SK-N-SH (cell line): ENCODE measurements around the gene MUTYH. TPM values are rescaled to one million over a fixed set of nuclear protein-coding genes. Genes with fewer than 3 reads are reported as not detected.

Experiments used
- CTCF ChIA-PET: fragments of 300-600, 350-600 bp; formaldehyde crosslinking; extraction: SDS; loops from one replicate; lab custom pipeline; 2021; lab: Yijun Ruan, JAX
- POLR2A ChIA-PET: fragments of 350-600 bp; sonication (Branson Sonifier 250); formaldehyde crosslinking; extraction: SDS; loops from one replicate; lab custom pipeline; 2020; ENCODE audit warnings: antibody characterized with exemption, inconsistent platforms; lab: Yijun Ruan, JAX
- DNase-seq: peaks from one replicate; pipeline ENCODE4 v3.0.0; 2012
- H2AFZ ChIP-seq: fragments of 200-600 bp; sonication (generic); 2 replicates; pipeline ENCODE4 v1.8.1; 2016; ENCODE audit warnings: antibody characterized with exemption, mild to moderate bottlenecking, low read depth
- H3F3A ChIP-seq: fragments of 200-600 bp; sonication (generic); replicated peaks from 2 replicates; pipeline ENCODE3; 2016; ENCODE audit warnings: antibody characterized with exemption, mild to moderate bottlenecking; ENCODE audit not compliant: insufficient read depth
- H3K27ac ChIP-seq, 2 experiments: fragments of 200-500 bp in 1 of 2; fragments of 200-600 bp in 1 of 2; sonication (Bioruptor generic) in 1 of 2; sonication (generic), shearing (Covaris generic) in 1 of 2; 2 replicates each; pipeline versions ENCODE4 v1.5.1 to v1.6.1; 2014 to 2016; ENCODE audit warnings: low read depth in 2 of 2, inconsistent platforms in 1 of 2, low read length in 1 of 2, mild to moderate bottlenecking in 1 of 2, mixed read lengths in 1 of 2
- H3K27me3 ChIP-seq: fragments of 200-600 bp; sonication (generic), shearing (Covaris generic); 2 replicates; pipeline ENCODE4 v1.6.1; 2016; ENCODE audit warnings: mixed run types; ENCODE audit not compliant: insufficient read depth
- H3K36me3 ChIP-seq, 2 experiments: fragments of 200-500 bp in 1 of 2; fragments of 200-600 bp in 1 of 2; sonication (Bioruptor generic) in 1 of 2; sonication (generic) in 1 of 2; replicated peaks in 1 of 2; 2 replicates each; pipeline versions ENCODE3 to v1.5.1; 2014 to 2016; ENCODE audit warnings: low read length in 1 of 2, mild to moderate bottlenecking in 1 of 2; ENCODE audit not compliant: insufficient read depth in 2 of 2, control insufficient read depth in 1 of 2
- H3K4me1 ChIP-seq, 2 experiments: fragments of 200-500 bp in 1 of 2; fragments of 200-600 bp in 1 of 2; sonication (Bioruptor generic) in 1 of 2; sonication (generic), shearing (Covaris generic) in 1 of 2; 2 replicates each; pipeline versions ENCODE4 v1.5.1 to v1.6.1; 2014 to 2016; ENCODE audit warnings: low read depth in 1 of 2, low read length in 1 of 2, mixed run types in 1 of 2; ENCODE audit not compliant: insufficient read depth in 2 of 2, control insufficient read depth in 1 of 2
- H3K4me2 ChIP-seq: fragments of 200-600 bp; sonication (generic), shearing (Covaris generic); 2 replicates; pipeline ENCODE4 v1.6.1; 2017; ENCODE audit warnings: mixed run types
- H3K4me3 ChIP-seq, 2 experiments: fragments of 200-500 bp in 1 of 2; fragments of 200-600 bp in 1 of 2; sonication (Bioruptor generic) in 1 of 2; sonication (generic), shearing (Covaris generic) in 1 of 2; 2 replicates each; pipeline versions ENCODE4 v1.5.1 to v1.8.1; 2014 to 2016; ENCODE audit warnings: low read depth in 2 of 2, inconsistent platforms in 1 of 2, low read length in 1 of 2, mild to moderate bottlenecking in 1 of 2, mixed read lengths in 1 of 2, moderate library complexity in 1 of 2
- H3K79me2 ChIP-seq: fragments of 200-600 bp; sonication (generic); 2 replicates; pipeline ENCODE4 v1.8.1; 2017; ENCODE audit warnings: mild to moderate bottlenecking; ENCODE audit not compliant: insufficient read depth
- H3K9ac ChIP-seq: fragments of 200-600 bp; sonication (generic); 2 replicates; pipeline ENCODE4 v1.6.1; 2017; ENCODE audit warnings: mixed run types
- H3K9me2 ChIP-seq: fragments of 200-600 bp; sonication (generic); 2 replicates; pipeline ENCODE4 v1.6.1; 2017; ENCODE audit warnings: mixed run types
- H3K9me3 ChIP-seq: fragments of 200-600 bp; sonication (generic); 2 replicates; pipeline ENCODE4 v1.6.1; 2017; ENCODE audit warnings: mixed run types, mild to moderate bottlenecking, moderate library complexity
- H4K20me1 ChIP-seq: fragments of 200-600 bp; sonication (generic); 2 replicates; pipeline ENCODE4 v1.6.1; 2017; ENCODE audit warnings: mild to moderate bottlenecking, mixed run types; ENCODE audit not compliant: insufficient read depth
- CHD2 ChIP-seq: fragments of 150-350 bp; IDR thresholded peaks from 2 replicates; pipeline ENCODE4 v1.6.1; 2018; ENCODE audit warnings: low read length; ENCODE audit not compliant: partially characterized antibody
- EZH2phosphoT487 ChIP-seq: fragments of 200-600 bp; sonication (generic); IDR thresholded peaks from 2 replicates; pipeline ENCODE4 v1.6.1; 2017; ENCODE audit warnings: low read depth, mixed run types, mild to moderate bottlenecking, antibody characterized with exemption, moderate library complexity, borderline replicate concordance
- FOSL2 ChIP-seq: IDR thresholded peaks from 2 replicates; pipeline ENCODE4 v1.4.0; 2012; ENCODE audit warnings: low read depth, mild to moderate bottlenecking, moderate library complexity, borderline replicate concordance
- MXI1 ChIP-seq: IDR thresholded peaks from 2 replicates; pipeline ENCODE4 v1.6.1; 2012; ENCODE audit warnings: mild to moderate bottlenecking, low read depth, low read length, improper control_type of control experiment
- NFIC ChIP-seq: IDR thresholded peaks from 2 replicates; pipeline ENCODE4 v1.4.0; 2012; ENCODE audit warnings: borderline replicate concordance
- NRF1 ChIP-seq: IDR thresholded peaks from 2 replicates; pipeline ENCODE4 v1.6.1; 2012; ENCODE audit warnings: low read depth, mild to moderate bottlenecking, low read length
- POLR2AphosphoS5 ChIP-seq: IDR thresholded peaks from 2 replicates; pipeline ENCODE4 v1.6.1; 2012; ENCODE audit warnings: low read depth, low read length
- RAD21 ChIP-seq: IDR thresholded peaks from 2 replicates; pipeline ENCODE4 v1.6.1; 2012; ENCODE audit warnings: mild to moderate bottlenecking, low read length
- RCOR1 ChIP-seq: fragments of 150-350 bp; IDR thresholded peaks from 2 replicates; pipeline ENCODE4 v1.6.1; 2017; ENCODE audit warnings: antibody characterized with exemption, low read length
- RFX5 ChIP-seq: IDR thresholded peaks from 2 replicates; pipeline ENCODE4 v1.6.1; 2012; ENCODE audit warnings: mild to moderate bottlenecking, improper control_type of control experiment, low read length
- SIN3A ChIP-seq: IDR thresholded peaks from 2 replicates; pipeline ENCODE4 v1.6.1; 2012; ENCODE audit warnings: low read depth, mild to moderate bottlenecking, low read length, moderate library complexity, borderline replicate concordance
- SMC3 ChIP-seq: IDR thresholded peaks from 2 replicates; pipeline ENCODE4 v1.6.1; 2012; ENCODE audit warnings: low read depth, low read length, improper control_type of control experiment
- TEAD4 ChIP-seq: IDR thresholded peaks from 2 replicates; pipeline ENCODE4 v1.4.0; 2012; ENCODE audit warnings: mild to moderate bottlenecking, borderline replicate concordance; ENCODE audit not compliant: insufficient read depth
- USF2 ChIP-seq: fragments of 150-350 bp; IDR thresholded peaks from 2 replicates; pipeline ENCODE4 v1.6.1; 2017; ENCODE audit warnings: antibody characterized with exemption, low read length, low read depth, borderline replicate concordance
- YY1 ChIP-seq: IDR thresholded peaks from 2 replicates; pipeline ENCODE4 v1.4.0; 2012; ENCODE audit warnings: low read depth, mild to moderate bottlenecking
- ZBTB33 ChIP-seq: IDR thresholded peaks from 2 replicates; pipeline ENCODE4 v1.4.0; 2012; ENCODE audit warnings: low read depth, borderline replicate concordance
- WGBS: methylation state at CpG from one replicate; pipeline ENCODE4 v1.1.6; 2017; ENCODE audit warnings: low lambda C conversion rate; 5-methylcytosine and 5-hydroxymethylcytosine counted together
- polyA plus RNA-seq, 3 experiments: library from polyadenylated mRNA; depleted of rRNA; stranded (reverse); fragments of >200 nt; gene quantifications; 2 replicates each; pipeline ENCODE4 v1.2.3, GENCODE V29; 2012
- TF ChIP-seq, protein P1 (sequence below): IDR thresholded peaks from 2 replicates; pipeline ENCODE4 v1.4.0; 2012; ENCODE audit warnings: low read depth

Gene MUTYH
- polyA plus RNA-seq, 1 of the 3 experiments (the other 2 are of a cell fraction), result 23.3 TPM

DNA sequence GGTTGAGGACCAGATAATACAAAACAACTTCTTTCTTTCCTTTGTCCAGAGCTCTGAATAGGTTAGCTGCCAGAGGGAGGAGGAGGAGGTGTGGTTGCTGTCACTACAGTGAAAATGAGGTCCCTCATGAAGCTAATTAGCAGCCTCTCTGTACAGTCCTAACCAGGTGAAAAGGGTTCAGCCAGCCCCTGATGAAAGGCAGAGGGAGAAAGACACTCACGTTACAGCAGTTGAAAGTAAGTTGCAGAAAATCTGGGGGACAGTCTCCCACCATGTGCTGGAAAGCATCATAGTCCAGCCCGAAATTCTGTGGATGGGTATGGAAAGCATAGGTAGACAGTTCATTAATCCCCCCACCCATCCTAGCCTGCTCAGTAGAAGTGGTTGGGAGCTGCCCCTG is 6.2 kb upstream of the MUTYH start:
- Histone ChIP-seq H3F3A (no peaks in the 10 kb centered on the region), H3K9me3 (no peaks in the 10 kb centered on the region), H3K27me3 (no peaks in the 10 kb centered on the region), H3K4me3 (no peak overlapping the region), H2AFZ (no peak overlapping the region)
- POLR2A ChIA-PET, result no interaction called here
- no peak for TF ChIP-seq SIN3A
- TF ChIP-seq RAD21, result no peak
- TF ChIP-seq, protein P1, sequence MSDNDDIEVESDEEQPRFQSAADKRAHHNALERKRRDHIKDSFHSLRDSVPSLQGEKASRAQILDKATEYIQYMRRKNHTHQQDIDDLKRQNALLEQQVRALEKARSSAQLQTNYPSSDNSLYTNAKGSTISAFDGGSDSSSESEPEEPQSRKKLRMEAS, result no peak
- no peak for TF ChIP-seq MXI1
- 0 out of 2 replicates have a peak, but pooled peaks have one; percentile 6 for TF ChIP-seq POLR2AphosphoS5
- no peak for TF ChIP-seq FOSL2
- TF ChIP-seq NFIC, result no peak
- TF ChIP-seq NRF1, result no peak
- TF ChIP-seq, all 33 proteins: peak for 1
- H3K4me2 ChIP-seq, result no peak overlapping the region
- H4K20me1 ChIP-seq, result no peaks in the 10 kb centered on the region
- H3K79me2 ChIP-seq, result peaks cover 7% of the 10 kb centered on the region
- no peak for DNase-seq
- H3K9me2 ChIP-seq, result no peaks in the 10 kb centered on the region
- CTCF ChIA-PET, result interaction anchor here (1.2 to 8.8 kb wide), 3 partner anchors 13 to 166 kb away, joined by 5 to 55 read pairs (median 5); partner anchors contain the start of gene TESK2
- H3K36me3 ChIP-seq, result peaks cover 14 to 36% of the 10 kb centered on the region in 2 experiments
- no peak overlapping the region for H3K27ac ChIP-seq
- no peak overlapping the region for H3K9ac ChIP-seq
- peaks cover 8 to 11% of the 10 kb centered on the region in 2 experiments; a peak in 2 of 4 replicates for H3K4me1 ChIP-seq
- 100% methylated on average over 2 of the region's 2 CpGs for WGBS

DNA sequence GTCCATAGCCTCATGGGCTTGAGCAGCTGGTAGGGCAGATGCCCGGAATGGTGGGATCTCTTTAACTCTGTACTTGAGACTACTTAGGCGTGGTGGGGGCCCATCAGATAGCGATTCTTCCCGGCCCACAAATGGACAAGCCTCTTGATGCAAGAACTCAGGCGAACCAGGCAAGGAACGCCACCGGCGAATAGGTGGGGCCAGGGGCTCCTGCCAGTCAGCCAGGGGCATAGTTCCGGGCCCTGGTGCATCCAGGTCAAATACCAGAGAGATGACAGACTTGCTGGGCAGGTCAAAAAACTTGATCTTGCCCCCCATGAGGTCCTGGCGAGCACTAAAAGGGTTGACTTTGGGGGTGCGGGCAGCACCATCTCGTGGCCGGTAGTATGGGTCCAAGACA is 4.8 kb upstream of the MUTYH start:
- H3K4me3 ChIP-seq, result no peak overlapping the region
- peaks cover 4% of the 10 kb centered on the region for H3F3A ChIP-seq
- H3K27ac ChIP-seq, result no peak overlapping the region
- no peak overlapping the region for H3K4me2 ChIP-seq
- no peak overlapping the region for H2AFZ ChIP-seq
- no peak overlapping the region for H3K9ac ChIP-seq
- H3K27me3 ChIP-seq, result no peaks in the 10 kb centered on the region
- POLR2A ChIA-PET, result no interaction called here
- no peaks in the 10 kb centered on the region for H4K20me1 ChIP-seq
- peaks cover 19% of the 10 kb centered on the region for H3K79me2 ChIP-seq
- DNase-seq, result no peak
- 100% methylated on average over 4 of the region's 13 CpGs for WGBS
- H3K36me3 ChIP-seq, result peaks cover 14 to 36% of the 10 kb centered on the region in 2 experiments
- CTCF ChIA-PET, result interaction anchor here (1.3 to 8.8 kb wide), 2 partner anchors 148 to 168 kb away, joined by 5 to 55 read pairs; partner anchors contain the start of gene TESK2
- peaks cover 11 to 16% of the 10 kb centered on the region in 2 experiments; a peak in 2 of 4 replicates for H3K4me1 ChIP-seq
- TF ChIP-seq YY1, result no peak
- TF ChIP-seq POLR2AphosphoS5, result no peak
- no peak for TF ChIP-seq RAD21
- no peaks in the 10 kb centered on the region for H3K9me2 ChIP-seq
- no peaks in the 10 kb centered on the region for H3K9me3 ChIP-seq

GRCh38 chr1:45344499-45344898 is 4.3 kb upstream of the MUTYH start:
- Histone ChIP-seq H3K36me3 (peaks cover 14 to 36% of the 10 kb centered on the region in 2 experiments), H3K9me3 (no peaks in the 10 kb centered on the region), H3K9ac (no peak overlapping the region), H4K20me1 (no peaks in the 10 kb centered on the region), H3K9me2 (no peaks in the 10 kb centered on the region), H3K79me2 (peaks cover 19% of the 10 kb centered on the region), H3K4me1 (peaks cover 11 to 16% of the 10 kb centered on the region in 2 experiments; a peak in 2 of 4 replicates), H3K4me2 (no peak overlapping the region), H2AFZ (no peak overlapping the region)
- ChIA-PET CTCF (interaction anchor here (2.2 to 8.8 kb wide), 2 partner anchors 15 to 149 kb away, joined by 9 to 55 read pairs; partner anchors contain the start of gene TESK2), POLR2A (no interaction called here)
- TF ChIP-seq EZH2phosphoT487 (no peak), RFX5 (no peak), MXI1 (no peak), RCOR1 (no peak), POLR2AphosphoS5 (no peak), USF2 (no peak), FOSL2 (no peak), SMC3 (no peak), CHD2 (no peak), TEAD4 (no peak), ZBTB33 (no peak), SIN3A (no peak), RAD21 (no peak)
- TF ChIP-seq, protein P1, result no peak
- TF ChIP-seq, all 33 proteins: peak for 0
- 100% methylated on average over 1 of the region's 2 CpGs for WGBS
- Histone ChIP-seq H3K27me3 (no peaks in the 10 kb centered on the region), H3K27ac (no peak overlapping the region), H3F3A (peaks cover 7% of the 10 kb centered on the region), H3K4me3 (no peak overlapping the region)
- DNase-seq, result no peak
